Lower leg skin (tissue), 4 donors: ENCODE measurements around the gene ADM5. TPM values are rescaled to one million over a fixed set of nuclear protein-coding genes. Genes with fewer than 3 reads are reported as not detected.
"Not testable (repeated sequence)": the region's sequence is repeated elsewhere in the genome, so short reads cannot be mapped to it uniquely, and the experiment has no call there.

Source experiments
- DNase-seq, 2 donors: peaks; one replicate each; pipeline ENCODE4 v3.0.0-alpha.2; 2019; ENCODE audit warnings: low spot score in 2 of 2
- H3K4me3 ChIP-seq: fragments of 200-600 bp; sonication (generic); 2 replicates; pipeline ENCODE4 v1.5.1; 2017; ENCODE audit warnings: mild to moderate bottlenecking, low read depth; ENCODE audit not compliant: poor library complexity, severe bottlenecking
- POLR2A ChIP-seq, 2 donors: fragments of 450-650 bp; IDR thresholded peaks; one replicate each; pipeline ENCODE4 v1.6.1; 2016 to 2017; ENCODE audit warnings: antibody characterized with exemption in 2 of 2, mild to moderate bottlenecking in 1 of 2, moderate library complexity in 1 of 2
- WGBS, 2 donors: methylation state at CpG; one replicate each; pipeline ENCODE4 v1.1.5; 2018; 5-methylcytosine and 5-hydroxymethylcytosine counted together
- intact Hi-C: fragments of 100-400 bp; cut with DNase I; formaldehyde crosslinking; loops from one replicate; pipeline ENCODE4 v1.15.0; 2023; ENCODE audit warnings: low total_unique reads
- total RNA-seq, 4 donors: library from RNA; depleted of rRNA; stranded (reverse); fragments of >200 nt; gene quantifications; one replicate each; pipeline ENCODE4 v1.1.0, GENCODE V29; 2016
- TF ChIP-seq, protein P1 (sequence below), 3 donors: fragments of 450-650 bp; IDR thresholded peaks; one replicate each; pipeline ENCODE4 v1.5.1; 2016; ENCODE audit warnings: antibody characterized with exemption in 3 of 3, mild to moderate bottlenecking in 3 of 3, moderate library complexity in 2 of 3

The ADM5 gene
- total RNA-seq, 4 donors from 2014 or later: 0.49 to 3.7 (median 3.5) TPM

GRCh38 chr19:49716154-49716553 is 26.8 kb downstream of the ADM5 start:
- WGBS, 2 donors: 74 to 75% methylated on average over 3 of the region's 3 CpGs

DNA sequence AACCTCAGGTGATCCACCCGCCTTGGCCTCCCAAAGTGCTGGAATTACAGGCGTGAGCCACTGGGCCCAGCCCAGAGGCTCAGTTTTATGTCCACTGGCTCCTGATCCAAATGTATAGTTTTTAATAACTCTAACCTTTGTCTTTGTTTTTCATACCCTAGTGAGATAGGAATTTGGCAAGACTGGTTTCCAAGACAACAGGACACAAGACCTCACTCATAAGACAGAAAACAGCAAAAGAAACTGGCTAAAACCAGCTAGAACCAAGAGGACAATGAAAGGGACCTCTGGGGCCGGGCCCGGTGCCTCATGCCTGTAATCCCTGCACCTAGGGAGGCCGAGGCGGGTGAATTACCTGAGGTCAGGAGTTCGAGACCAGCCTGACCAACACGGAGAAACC is 29.1 kb downstream of the ADM5 start:
- DNase-seq: no peak
- TF ChIP-seq, protein P1, sequence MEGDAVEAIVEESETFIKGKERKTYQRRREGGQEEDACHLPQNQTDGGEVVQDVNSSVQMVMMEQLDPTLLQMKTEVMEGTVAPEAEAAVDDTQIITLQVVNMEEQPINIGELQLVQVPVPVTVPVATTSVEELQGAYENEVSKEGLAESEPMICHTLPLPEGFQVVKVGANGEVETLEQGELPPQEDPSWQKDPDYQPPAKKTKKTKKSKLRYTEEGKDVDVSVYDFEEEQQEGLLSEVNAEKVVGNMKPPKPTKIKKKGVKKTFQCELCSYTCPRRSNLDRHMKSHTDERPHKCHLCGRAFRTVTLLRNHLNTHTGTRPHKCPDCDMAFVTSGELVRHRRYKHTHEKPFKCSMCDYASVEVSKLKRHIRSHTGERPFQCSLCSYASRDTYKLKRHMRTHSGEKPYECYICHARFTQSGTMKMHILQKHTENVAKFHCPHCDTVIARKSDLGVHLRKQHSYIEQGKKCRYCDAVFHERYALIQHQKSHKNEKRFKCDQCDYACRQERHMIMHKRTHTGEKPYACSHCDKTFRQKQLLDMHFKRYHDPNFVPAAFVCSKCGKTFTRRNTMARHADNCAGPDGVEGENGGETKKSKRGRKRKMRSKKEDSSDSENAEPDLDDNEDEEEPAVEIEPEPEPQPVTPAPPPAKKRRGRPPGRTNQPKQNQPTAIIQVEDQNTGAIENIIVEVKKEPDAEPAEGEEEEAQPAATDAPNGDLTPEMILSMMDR (IDR thresholded peaks at IDR 0.05): no peak
- TF ChIP-seq POLR2A (IDR thresholded peaks at IDR 0.05): no peak
- 84 to 94% methylated on average over 8 of the region's 8 CpGs for WGBS, 2 donors
- intact Hi-C loops: no loop called here
- H3K4me3 ChIP-seq: no peak overlapping the region

More at GRCh38 chr19:49716154-49716553, 26.8 kb downstream of the ADM5 start:
- TF ChIP-seq POLR2A (IDR thresholded peaks at IDR 0.05): no peak
- intact Hi-C loops: no loop called here
- H3K4me3 ChIP-seq: no peak overlapping the region
- DNase-seq: no peak

- 83 to 87% methylated on average over 6 of the region's 6 CpGs for WGBS, 2 donors
- TF ChIP-seq POLR2A (IDR thresholded peaks at IDR 0.05): no peak
- TF ChIP-seq, protein P1 (IDR thresholded peaks at IDR 0.05): no peak
- no peak overlapping the region for H3K4me3 ChIP-seq
- intact Hi-C loops: no loop called here
- no peak for DNase-seq
Observed at GRCh38 chr19:49718991-49719390, 29.6 kb downstream of the ADM5 start.

- H3K4me3 ChIP-seq, DNase-seq, intact Hi-C loops: not testable (repeated sequence)
- WGBS, 2 donors: 82% methylated on average over 22 of the region's 22 CpGs
Observed at GRCh38 chr19:49719420-49719819, 30.0 kb downstream of the ADM5 start.

DNA sequence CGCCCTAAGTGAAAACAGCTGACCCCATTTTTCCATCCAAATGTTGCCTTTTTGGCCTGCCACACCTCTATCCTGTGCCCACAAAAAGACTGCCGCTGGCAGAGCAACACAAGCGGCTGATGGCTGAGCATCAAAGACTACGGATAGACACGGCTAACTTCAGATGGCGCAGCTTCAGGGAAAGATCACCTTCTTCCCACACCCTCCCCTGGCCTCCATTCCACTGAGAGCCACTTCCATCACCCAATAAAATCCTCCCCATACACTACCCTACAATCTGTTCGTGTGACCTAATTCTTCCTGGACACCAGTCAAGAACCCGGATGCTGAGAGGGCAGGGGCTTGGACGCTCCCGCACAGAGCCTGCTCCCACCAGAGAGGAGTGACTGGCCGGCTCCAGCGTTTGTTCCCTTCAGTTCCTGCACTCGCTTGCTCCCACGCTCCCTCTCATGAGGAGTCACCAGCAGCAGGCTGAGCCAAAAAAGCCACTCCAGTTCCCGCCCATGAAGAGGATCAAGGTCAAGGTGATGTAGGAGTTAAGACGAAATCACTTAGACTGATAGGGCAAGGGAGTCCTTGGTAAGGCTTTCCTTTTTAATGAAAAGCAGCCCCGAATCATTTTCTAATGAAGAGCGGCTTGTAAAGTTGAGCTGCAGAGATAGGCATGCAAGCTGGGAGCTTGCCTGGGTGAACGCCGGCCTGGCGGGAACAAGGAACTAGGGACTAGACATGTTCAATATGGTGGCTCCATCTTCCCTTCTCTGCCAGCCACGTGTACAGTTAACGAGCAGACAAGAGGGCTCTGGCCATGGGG is 38.0 kb downstream of the ADM5 start:
- WGBS, 2 donors: 58 to 62% methylated on average over 23 of the region's 23 CpGs
- no peak for TF ChIP-seq POLR2A (IDR thresholded peaks at IDR 0.05)
- TF ChIP-seq, protein P1 (IDR thresholded peaks at IDR 0.05): no peak
- intact Hi-C loops: no loop called here
- no peak overlapping the region for H3K4me3 ChIP-seq
- DNase-seq: no peak

- intact Hi-C loops: no loop called here
- 81 to 95% methylated on average over 5 of the region's 5 CpGs for WGBS, 2 donors
Observed at GRCh38 chr19:49730166-49730565, 40.8 kb downstream of the ADM5 start.

More at GRCh38 chr19:49730166-49730565, 40.8 kb downstream of the ADM5 start:
- DNase-seq: no peak
- no peak overlapping the region for H3K4me3 ChIP-seq
- TF ChIP-seq POLR2A (IDR thresholded peaks at IDR 0.05): no peak
- TF ChIP-seq, protein P1 (IDR thresholded peaks at IDR 0.05): no peak
